GM23338 (cell line): ENCODE results near the gene CATSPERD. TPM values are rescaled to one million over a fixed set of nuclear protein-coding genes. Genes with fewer than 3 reads are reported as not detected.

Source experiments
- ATAC-seq: fragments of 200-7000 bp; cut with Tn5 transposase; 3 replicates; pipeline ENCODE4 v1.9.1; 2020
- DNase-seq: peaks from one replicate; pipeline ENCODE4 v3.0.0-alpha.2; 2015; ENCODE audit warnings: low spot score
- H2AFZ ChIP-seq: fragments of 200-600 bp; sonication (generic); 2 replicates; pipeline ENCODE4 v1.8.0; 2016; ENCODE audit warnings: antibody characterized with exemption, mild to moderate bottlenecking, moderate library complexity
- H3F3A ChIP-seq: fragments of 200-600 bp; sonication (generic); replicated peaks from 2 replicates; pipeline ENCODE4 v1.8.0; 2017; ENCODE audit warnings: antibody characterized with exemption, mixed run types, low read depth
- H3K27ac ChIP-seq: fragments of 200-600 bp; sonication (generic); 2 replicates; pipeline ENCODE4 v1.6.1; 2016; ENCODE audit warnings: low read depth
- H3K27me3 ChIP-seq: fragments of 200-600 bp; sonication (generic); 2 replicates; pipeline ENCODE4 v1.8.0; 2016; ENCODE audit warnings: mild to moderate bottlenecking, mixed run types, moderate library complexity; ENCODE audit not compliant: insufficient read depth
- H3K36me3 ChIP-seq: fragments of 200-600 bp; sonication (generic); 2 replicates; pipeline ENCODE4 v1.8.0; 2016; ENCODE audit warnings: mild to moderate bottlenecking; ENCODE audit not compliant: insufficient read depth
- H3K4me1 ChIP-seq: fragments of 200-600 bp; sonication (generic); 2 replicates; pipeline ENCODE4 v1.8.0; 2016; ENCODE audit warnings: mild to moderate bottlenecking, moderate library complexity; ENCODE audit not compliant: insufficient read depth
- H3K4me2 ChIP-seq: fragments of 200-600 bp; sonication (generic); 2 replicates; pipeline ENCODE4 v1.7.1; 2017; ENCODE audit warnings: mixed run types
- H3K4me3 ChIP-seq: fragments of 200-600 bp; sonication (generic); 2 replicates; pipeline ENCODE4 v1.6.1; 2016; ENCODE audit warnings: mixed run types
- H3K79me2 ChIP-seq: fragments of 200-600 bp; sonication (generic); replicated peaks from 2 replicates; pipeline ENCODE4 v1.8.0; 2017; ENCODE audit warnings: mild to moderate bottlenecking; ENCODE audit not compliant: insufficient read depth
- H3K9me2 ChIP-seq: fragments of 200-600 bp; sonication (generic); 2 replicates; pipeline ENCODE4 v1.8.0; 2017; ENCODE audit not compliant: insufficient read depth
- H4K20me1 ChIP-seq: fragments of 200-600 bp; sonication (generic); replicated peaks from 2 replicates; pipeline ENCODE4 v1.8.0; 2017; ENCODE audit warnings: mild to moderate bottlenecking; ENCODE audit not compliant: insufficient read depth
- H3K27ac Mint-ChIP-seq: 2 replicates; pipeline ENCODE4 v1.8.0; 2020; ENCODE audit warnings: inconsistent platforms, mild to moderate bottlenecking, moderate library complexity, mixed read lengths
- H3K27me3 Mint-ChIP-seq: 3 replicates; pipeline ENCODE4 v1.8.0; 2022; ENCODE audit warnings: low read depth, mild to moderate bottlenecking, moderate library complexity, mixed read lengths, inconsistent platforms; ENCODE audit not compliant: insufficient read depth, poor library complexity
- H3K36me3 Mint-ChIP-seq: 3 replicates; pipeline ENCODE4 v1.8.0; 2021; ENCODE audit warnings: low read depth, mild to moderate bottlenecking, inconsistent platforms, moderate library complexity, mixed read lengths
- H3K4me1 Mint-ChIP-seq: 3 replicates; pipeline ENCODE4 v1.8.0; 2020; ENCODE audit warnings: mild to moderate bottlenecking, inconsistent platforms, mixed read lengths
- H3K4me3 Mint-ChIP-seq: 3 replicates; pipeline ENCODE4 v1.8.0; 2021; ENCODE audit warnings: moderate library complexity, mild to moderate bottlenecking, inconsistent platforms, mixed read lengths
- H3K9me3 Mint-ChIP-seq: 3 replicates; pipeline ENCODE4 v1.8.0; 2020; ENCODE audit warnings: moderate library complexity, mild to moderate bottlenecking, inconsistent platforms, mixed read lengths
- ETS1 ChIP-seq: IDR thresholded peaks from 2 replicates; pipeline ENCODE4 v1.6.1; 2016; ENCODE audit warnings: antibody characterized with exemption
- EZH2 ChIP-seq: fragments of 200-600 bp; sonication (generic); IDR thresholded peaks from one replicate; pipeline ENCODE4 v1.8.0; 2017; ENCODE audit warnings: antibody characterized with exemption, mild to moderate bottlenecking, low read depth; ENCODE audit not compliant: unreplicated experiment
- EZH2phosphoT487 ChIP-seq: fragments of 200-600 bp; sonication (generic); IDR thresholded peaks from one replicate; pipeline ENCODE4 v1.8.1; 2018; ENCODE audit warnings: antibody characterized with exemption; ENCODE audit not compliant: unreplicated experiment
- JUNB ChIP-seq: IDR thresholded peaks from one replicate; pipeline ENCODE4 v1.6.1; 2016; ENCODE audit warnings: antibody characterized with exemption; ENCODE audit not compliant: unreplicated experiment
- NANOG ChIP-seq: IDR thresholded peaks from 2 replicates; pipeline ENCODE4 v1.6.1; 2016; ENCODE audit warnings: antibody characterized with exemption, borderline replicate concordance
- POLR2AphosphoS5 ChIP-seq: IDR thresholded peaks from 2 replicates; pipeline ENCODE4 v1.6.1; 2016; ENCODE audit warnings: antibody characterized with exemption, low read depth
- ZNF114 ChIP-seq: fragments of 250-450 bp; sonication (Bioruptor Pico); IDR thresholded peaks from 2 replicates; pipeline ENCODE4 v1.5.0; 2020; ENCODE audit warnings: mild to moderate bottlenecking, moderate library complexity
- ZNF331 ChIP-seq: fragments of 250-450 bp; sonication (Bioruptor Pico); IDR thresholded peaks from 2 replicates; pipeline ENCODE4 v1.5.0; 2020; ENCODE audit warnings: low read depth, mild to moderate bottlenecking, moderate library complexity
- ZNF462 ChIP-seq: fragments of 250-450 bp; sonication (Bioruptor Pico); IDR thresholded peaks from 2 replicates; pipeline ENCODE4 v1.5.0; 2020; ENCODE audit warnings: mild to moderate bottlenecking, moderate library complexity
- polyA plus RNA-seq: library from polyadenylated mRNA; unstranded; fragments of >200 nt; fragmentation: Nextera tagmentation; extraction: Ambion mirVana; gene quantifications from 2 replicates; pipeline ENCODE4 v1.2.1, GENCODE V29; 2016
- total RNA-seq: library from RNA; depleted of rRNA; stranded (reverse); fragments of >200 nt; shearing (Covaris generic); gene quantifications from 2 replicates; pipeline ENCODE4 v1.2.3, GENCODE V29; 2014

CATSPERD gene
- total and polyA plus RNA-seq, 2 experiments from 2014 or later = 0.17 TPM; not detected in 1

DNA sequence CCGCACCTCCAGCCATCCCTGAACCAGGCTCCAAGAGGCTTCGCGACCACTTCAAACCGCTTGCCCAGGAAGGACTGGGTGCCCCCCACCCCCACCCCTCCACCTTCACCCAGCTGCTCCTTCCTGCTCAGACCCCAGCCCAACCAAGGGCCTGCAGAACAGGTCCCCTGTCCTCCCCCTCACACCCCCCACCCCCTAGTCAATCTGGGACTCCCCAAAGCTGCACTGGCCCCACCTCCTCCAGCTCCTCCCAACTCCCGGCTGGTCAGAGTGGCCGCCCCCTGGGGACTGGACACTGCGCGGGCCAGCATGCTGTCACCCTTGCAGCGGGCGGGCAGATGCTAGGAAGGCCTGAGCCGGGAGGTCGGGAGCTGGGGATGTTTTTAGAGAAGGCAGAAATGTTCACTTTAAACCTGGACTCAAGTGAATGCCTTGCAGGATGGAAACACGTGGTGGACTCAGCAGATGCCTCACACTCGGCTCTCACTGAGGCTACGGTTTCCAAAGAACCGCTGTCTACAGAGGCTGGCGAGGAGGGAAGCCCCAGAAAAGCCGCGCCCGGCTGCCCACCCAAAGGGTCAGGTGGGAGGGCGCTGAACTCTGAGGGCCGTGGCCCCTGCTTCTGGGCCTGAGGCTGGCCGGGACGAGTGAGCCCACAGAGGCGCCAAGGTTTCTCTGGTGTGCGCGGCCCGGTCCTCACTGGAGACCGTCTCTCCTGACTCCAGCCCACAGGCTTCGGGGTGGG lies 22.4 kb upstream of the CATSPERD start (continued):
- no peak for TF ChIP-seq ZNF462 (CRISPR knock-in tag)
- no peak for TF ChIP-seq ZNF114
- TF ChIP-seq POLR2AphosphoS5 = no peak
- TF ChIP-seq JUNB = no peak
- no peak for TF ChIP-seq NANOG
- no peak for TF ChIP-seq EZH2phosphoT487

GRCh38 chr19:5698635-5699422 lies 21.6 kb upstream of the CATSPERD start:
- Histone ChIP-seq H3K4me1 (no peaks in the 10 kb centered on the region), H2AFZ (no peak overlapping the region), H4K20me1 (peaks cover 7% of the 10 kb centered on the region; the same call in 1 of the 2 replicates), H3K36me3 (no peaks in the 10 kb centered on the region), H3K4me3 (no peak overlapping the region), H3K4me2 (no peak overlapping the region), H3K9me2 (no peaks in the 10 kb centered on the region), H3K27ac (no peak overlapping the region), H3F3A (no peaks in the 10 kb centered on the region; the same call in 1 of the 2 replicates), H3K27me3 (no peaks in the 10 kb centered on the region), H3K79me2 (no peaks in the 10 kb centered on the region)
- Mint-ChIP-seq H3K36me3 (peaks cover 80% of the 10 kb centered on the region), H3K4me3 (no peak overlapping the region), H3K27me3 (peaks cover 35% of the 10 kb centered on the region), H3K9me3 (peaks cover 9% of the 10 kb centered on the region), H3K4me1 (no peaks in the 10 kb centered on the region), H3K27ac (no peak overlapping the region)
- DNase-seq (peak; percentile 0), ATAC-seq (no peak)
- TF ChIP-seq JUNB (no peak), EZH2phosphoT487 (no peak), ZNF331 (CRISPR knock-in tag) (no peak), ETS1 (no peak), EZH2 (no peak)
